Astrocyte (in vitro differentiated cells and primary cell): ENCODE data around the gene ERCC6L.

Experiments
- EZH2 ChIP-seq: IDR thresholded peaks from 2 replicates; pipeline ENCODE4 v1.6.1; 2012; ENCODE audit warnings: mild to moderate bottlenecking, low read length, inconsistent platforms; ENCODE audit not compliant: insufficient read depth
- TF ChIP-seq, protein P1 (sequence below): IDR thresholded peaks from 2 replicates; pipeline ENCODE4 v1.5.1; 2011; ENCODE audit warnings: low read depth, mild to moderate bottlenecking, inconsistent platforms, low read length, moderate library complexity; ENCODE audit not compliant: insufficient read depth

DNA sequence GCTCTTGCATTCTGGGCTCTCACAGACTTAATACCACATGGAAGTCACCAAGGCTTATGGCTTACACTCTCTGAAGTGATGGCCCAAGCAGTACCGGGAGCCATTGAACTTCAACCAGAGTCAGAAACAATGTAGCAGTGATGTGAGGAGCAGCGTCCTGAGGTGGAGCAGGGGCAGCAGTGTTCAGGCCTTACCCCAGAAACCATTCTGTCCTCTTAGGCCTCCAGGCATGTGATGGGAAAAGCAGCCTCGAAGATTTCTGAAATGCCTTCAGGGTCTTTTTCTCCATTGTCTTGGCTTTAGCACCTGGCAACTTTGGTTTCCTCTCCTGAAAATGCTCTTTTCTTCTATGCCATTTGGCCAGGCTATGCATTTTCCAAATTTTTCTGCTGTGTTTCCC is 80.1 kb downstream of the ERCC6L start:
- no peak for TF ChIP-seq EZH2
- TF ChIP-seq, protein P1, sequence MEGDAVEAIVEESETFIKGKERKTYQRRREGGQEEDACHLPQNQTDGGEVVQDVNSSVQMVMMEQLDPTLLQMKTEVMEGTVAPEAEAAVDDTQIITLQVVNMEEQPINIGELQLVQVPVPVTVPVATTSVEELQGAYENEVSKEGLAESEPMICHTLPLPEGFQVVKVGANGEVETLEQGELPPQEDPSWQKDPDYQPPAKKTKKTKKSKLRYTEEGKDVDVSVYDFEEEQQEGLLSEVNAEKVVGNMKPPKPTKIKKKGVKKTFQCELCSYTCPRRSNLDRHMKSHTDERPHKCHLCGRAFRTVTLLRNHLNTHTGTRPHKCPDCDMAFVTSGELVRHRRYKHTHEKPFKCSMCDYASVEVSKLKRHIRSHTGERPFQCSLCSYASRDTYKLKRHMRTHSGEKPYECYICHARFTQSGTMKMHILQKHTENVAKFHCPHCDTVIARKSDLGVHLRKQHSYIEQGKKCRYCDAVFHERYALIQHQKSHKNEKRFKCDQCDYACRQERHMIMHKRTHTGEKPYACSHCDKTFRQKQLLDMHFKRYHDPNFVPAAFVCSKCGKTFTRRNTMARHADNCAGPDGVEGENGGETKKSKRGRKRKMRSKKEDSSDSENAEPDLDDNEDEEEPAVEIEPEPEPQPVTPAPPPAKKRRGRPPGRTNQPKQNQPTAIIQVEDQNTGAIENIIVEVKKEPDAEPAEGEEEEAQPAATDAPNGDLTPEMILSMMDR: no peak
